IMR-90 (cell line): Measurements from ENCODE around the gene HVCN1. TPM values are rescaled to one million over a fixed set of nuclear protein-coding genes. Genes with fewer than 3 reads are reported as not detected.

Experiments used
- ATAC-seq: fragments of 200-7000 bp; cut with Tn5 transposase; 2 replicates; pipeline ENCODE4 v1.9.1; 2020; ENCODE audit warnings: low read depth, mild to moderate bottlenecking, moderate library complexity
- BruUV-seq: library from RNA; stranded (reverse); fragments of 400-500 nt; replicated peaks from 2 replicates; lab custom pipeline; 2021; lab: Mats Ljungman, UMichigan
- CTCF ChIA-PET: fragments of 300-600 bp; formaldehyde crosslinking; extraction: SDS; loops from one replicate; lab custom pipeline; 2021; ENCODE audit warnings: antibody characterized with exemption; lab: Yijun Ruan, JAX
- POLR2A ChIA-PET: fragments of 300-600 bp; sonication (Branson Sonifier 250); formaldehyde crosslinking; loops from one replicate; lab custom pipeline; 2022; ENCODE audit warnings: antibody characterized with exemption; ENCODE audit not compliant: unreplicated experiment; lab: Charles Lee
- DNase-seq: peaks from one replicate; pipeline ENCODE4 v3.0.0; 2013
- H2AFZ ChIP-seq: replicated peaks from 2 replicates; pipeline ENCODE3; 2013; ENCODE audit warnings: low read length, mild to moderate bottlenecking; ENCODE audit not compliant: poor library complexity
- H2AK5ac ChIP-seq: 2 replicates; pipeline ENCODE4 v1.6.1; 2013; ENCODE audit warnings: low read depth, low read length, inconsistent platforms
- H2AK9ac ChIP-seq: replicated peaks from 2 replicates; pipeline ENCODE3; 2013; ENCODE audit warnings: mild to moderate bottlenecking, low read depth, low read length, moderate library complexity; ENCODE audit not compliant: poor library complexity
- H2BK120ac ChIP-seq: 2 replicates; pipeline ENCODE4 v1.6.1; 2013; ENCODE audit warnings: low read depth, low read length, inconsistent platforms
- H2BK15ac ChIP-seq: 3 replicates; pipeline ENCODE4 v1.6.1; 2013; ENCODE audit warnings: low read depth, low read length, inconsistent platforms
- H2BK20ac ChIP-seq: 2 replicates; pipeline ENCODE4 v1.6.1; 2013; ENCODE audit warnings: low read depth, mild to moderate bottlenecking, inconsistent platforms, low read length, moderate library complexity
- H2BK5ac ChIP-seq: 2 replicates; pipeline ENCODE4 v1.6.1; 2013; ENCODE audit warnings: mild to moderate bottlenecking, low read depth, low read length, inconsistent platforms; ENCODE audit not compliant: poor library complexity, severe bottlenecking
- H3K14ac ChIP-seq: replicated peaks from 2 replicates; pipeline ENCODE4 v1.6.1; 2013; ENCODE audit warnings: low read depth, low read length, inconsistent platforms
- H3K18ac ChIP-seq: 2 replicates; pipeline ENCODE4 v1.6.1; 2013; ENCODE audit warnings: low read depth, low read length, control low read depth
- H3K23ac ChIP-seq: 2 replicates; pipeline ENCODE4 v1.6.1; 2013; ENCODE audit warnings: low read depth, low read length, inconsistent platforms
- H3K27ac ChIP-seq: 2 replicates; pipeline ENCODE4 v1.5.1; 2013; ENCODE audit warnings: mild to moderate bottlenecking, control low read depth, low read length; ENCODE audit not compliant: insufficient read depth
- H3K27me3 ChIP-seq: 2 replicates; pipeline ENCODE4 v1.6.1; 2013; ENCODE audit warnings: low read length; ENCODE audit not compliant: control insufficient read depth, insufficient read depth
- H3K36me3 ChIP-seq: 2 replicates; pipeline ENCODE4 v1.6.1; 2013; ENCODE audit warnings: low read length, mixed read lengths; ENCODE audit not compliant: control insufficient read depth, insufficient read depth
- H3K4ac ChIP-seq: 2 replicates; pipeline ENCODE4 v1.6.1; 2013; ENCODE audit warnings: low read depth, low read length, inconsistent platforms
- H3K4me1 ChIP-seq: 2 replicates; pipeline ENCODE4 v1.6.1; 2013; ENCODE audit warnings: low read length, mixed read lengths; ENCODE audit not compliant: control insufficient read depth, insufficient read depth
- H3K4me2 ChIP-seq: 2 replicates; pipeline ENCODE4 v1.6.1; 2013; ENCODE audit warnings: low read depth, mild to moderate bottlenecking, control low read depth, low read length, moderate library complexity
- H3K4me3 ChIP-seq: 2 replicates; pipeline ENCODE4 v1.5.1; 2013; ENCODE audit warnings: low read depth, mild to moderate bottlenecking, control low read depth, low read length, moderate library complexity; ENCODE audit not compliant: insufficient read depth
- H3K56ac ChIP-seq: 2 replicates; pipeline ENCODE4 v1.6.1; 2013; ENCODE audit warnings: low read length, inconsistent platforms; ENCODE audit not compliant: insufficient read depth; ENCODE audit errors: extremely low read depth
- H3K79me1 ChIP-seq, 2 experiments: 2 replicates each; pipeline ENCODE4 v1.6.1; 2013; ENCODE audit warnings: low read length in 2 of 2, inconsistent platforms in 1 of 2, low read depth in 1 of 2
- H3K9ac ChIP-seq: 2 replicates; pipeline ENCODE4 v1.6.1; 2013; ENCODE audit warnings: low read depth, low read length, control low read depth
- H3K9me1 ChIP-seq: 2 replicates; pipeline ENCODE4 v1.6.1; 2013; ENCODE audit warnings: low read length, inconsistent platforms; ENCODE audit not compliant: insufficient read depth
- H3K9me3 ChIP-seq: 2 replicates; pipeline ENCODE4 v1.6.1; 2013; ENCODE audit warnings: low read length; ENCODE audit not compliant: control insufficient read depth, insufficient read depth
- H4K20me1 ChIP-seq: 2 replicates; pipeline ENCODE4 v1.6.1; 2013; ENCODE audit warnings: low read length, inconsistent platforms; ENCODE audit not compliant: insufficient read depth
- H4K5ac ChIP-seq: 2 replicates; pipeline ENCODE4 v1.6.1; 2013; ENCODE audit warnings: mild to moderate bottlenecking, low read depth, low read length, control low read depth
- H4K8ac ChIP-seq, 2 experiments: 2 replicates each; pipeline ENCODE4 v1.6.1; 2013; ENCODE audit warnings: low read depth in 2 of 2, low read length in 2 of 2, control low read depth in 1 of 2, inconsistent platforms in 1 of 2
- H4K91ac ChIP-seq: 2 replicates; pipeline ENCODE4 v1.6.1; 2013; ENCODE audit warnings: low read depth, low read length, inconsistent platforms; ENCODE audit not compliant: insufficient read depth
- CEBPB ChIP-seq: IDR thresholded peaks from 2 replicates; pipeline ENCODE4 v1.6.1; 2012; ENCODE audit warnings: low read depth, low read length, improper control_type of control experiment
- CHD1 ChIP-seq: IDR thresholded peaks from 2 replicates; pipeline ENCODE4 v1.6.1; 2012; ENCODE audit warnings: low read depth, low read length, improper control_type of control experiment
- ELK1 ChIP-seq: fragments of 150-350 bp; IDR thresholded peaks from 2 replicates; pipeline ENCODE4 v1.6.1; 2016; ENCODE audit warnings: low read depth, mild to moderate bottlenecking, low read length, moderate library complexity, borderline replicate concordance
- FOS ChIP-seq: fragments of 150-350 bp; IDR thresholded peaks from 2 replicates; pipeline ENCODE4 v1.6.1; 2016; ENCODE audit warnings: low read depth, low read length
- MAFK ChIP-seq: IDR thresholded peaks from 2 replicates; pipeline ENCODE4 v1.6.1; 2012; ENCODE audit warnings: low read depth, low read length, improper control_type of control experiment
- MAZ ChIP-seq: IDR thresholded peaks from 2 replicates; pipeline ENCODE4 v1.6.1; 2012; ENCODE audit warnings: low read depth, mild to moderate bottlenecking, low read length, improper control_type of control experiment, moderate library complexity, borderline replicate concordance
- MXI1 ChIP-seq: IDR thresholded peaks from 2 replicates; pipeline ENCODE4 v1.6.1; 2012; ENCODE audit warnings: low read depth, mild to moderate bottlenecking, low read length, moderate library complexity, borderline replicate concordance
- NFE2L2 ChIP-seq: fragments of 150-350 bp; IDR thresholded peaks from 2 replicates; pipeline ENCODE4 v1.6.1; 2016; ENCODE audit warnings: low read depth, mild to moderate bottlenecking, low read length
- POLR2A ChIP-seq: IDR thresholded peaks from 2 replicates; pipeline ENCODE4 v1.6.1; 2012; ENCODE audit warnings: mild to moderate bottlenecking, low read depth, low read length
- RAD21 ChIP-seq: IDR thresholded peaks from 2 replicates; pipeline ENCODE4 v1.6.1; 2012; ENCODE audit warnings: low read length, improper control_type of control experiment
- RCOR1 ChIP-seq: IDR thresholded peaks from 2 replicates; pipeline ENCODE4 v1.6.1; 2012; ENCODE audit warnings: mild to moderate bottlenecking, low read length, improper control_type of control experiment; ENCODE audit not compliant: insufficient replicate concordance
- RFX5 ChIP-seq: IDR thresholded peaks from 2 replicates; pipeline ENCODE4 v1.8.0; 2012; ENCODE audit warnings: low read depth, mild to moderate bottlenecking, low read length, moderate library complexity
- SMC3 ChIP-seq: fragments of 150-350 bp; IDR thresholded peaks from 2 replicates; pipeline ENCODE4 v1.6.1; 2016; ENCODE audit warnings: low read depth, mild to moderate bottlenecking, antibody characterized with exemption, low read length, moderate library complexity
- WGBS, 2 experiments: methylation state at CpG; one replicate each; pipeline versions ENCODE4 v1.1.5 to v1.1.7; 2013; ENCODE audit warnings: missing lambda C conversion rate in 2 of 2; ENCODE audit not compliant: insufficient read length in 1 of 2; ENCODE audit errors: extremely low coverage in 2 of 2; 5-methylcytosine and 5-hydroxymethylcytosine counted together
- dilution Hi-C: fragments of 300-500 bp; cut with HindIII; formaldehyde crosslinking; loops from one replicate; pipeline ENCODE4 v1.14.3; 2018; ENCODE audit warnings: low sequenced_read_pairs; ENCODE audit not compliant: unreplicated experiment
- in situ Hi-C: fragments of 300-500 bp; cut with MboI; formaldehyde crosslinking; loops from 3 replicates; pipeline ENCODE4 v1.14.3; 2019; ENCODE audit warnings: low sequenced_read_pairs, inconsistent platforms, mixed read lengths
- intact Hi-C: fragments of 100-400 bp; cut with micrococcal nuclease; formaldehyde crosslinking; loops from 2 replicates; pipeline ENCODE4 v1.10.0; 2022
- polyA plus RNA-seq, 3 experiments: library from polyadenylated mRNA; depleted of rRNA; stranded (reverse); fragments of >200 nt; gene quantifications; 2 replicates each; pipeline ENCODE4 v1.2.3, GENCODE V29; 2012; ENCODE audit warnings: low replicate concordance in 1 of 3
- total RNA-seq: library from RNA; depleted of rRNA; stranded (reverse); fragments of >200 nt; gene quantifications from 2 replicates; pipeline ENCODE4 v1.2.3, GENCODE V29; 2012
- TF ChIP-seq, protein P1 (sequence below): conservative IDR thresholded peaks from 2 replicates; pipeline ENCODE4 v1.5.1; 2012; ENCODE audit warnings: mild to moderate bottlenecking, low read depth, low read length, improper control_type of control experiment
- TF ChIP-seq, protein P2 (sequence below): fragments of 150-350 bp; IDR thresholded peaks from 2 replicates; pipeline ENCODE4 v1.6.1; 2017; ENCODE audit warnings: mild to moderate bottlenecking, antibody characterized with exemption, low read length, low read depth

Gene HVCN1
- total and polyA plus RNA-seq, 2 of the 4 experiments (the other 2 are of a cell fraction): 1.9 to 2.0 TPM

GRCh38 chr12:110683888-110684287, 5.0 kb downstream of the HVCN1 start:
- TF ChIP-seq ELK1 (no peak), FOS (no peak), MAFK (no peak), SMC3 (no peak), RAD21 (no peak), POLR2A (no peak), NFE2L2 (no peak), CHD1 (no peak), RCOR1 (no peak), MXI1 (no peak), RFX5 (no peak), CEBPB (no peak), MAZ (no peak)
- TF ChIP-seq, protein P1, sequence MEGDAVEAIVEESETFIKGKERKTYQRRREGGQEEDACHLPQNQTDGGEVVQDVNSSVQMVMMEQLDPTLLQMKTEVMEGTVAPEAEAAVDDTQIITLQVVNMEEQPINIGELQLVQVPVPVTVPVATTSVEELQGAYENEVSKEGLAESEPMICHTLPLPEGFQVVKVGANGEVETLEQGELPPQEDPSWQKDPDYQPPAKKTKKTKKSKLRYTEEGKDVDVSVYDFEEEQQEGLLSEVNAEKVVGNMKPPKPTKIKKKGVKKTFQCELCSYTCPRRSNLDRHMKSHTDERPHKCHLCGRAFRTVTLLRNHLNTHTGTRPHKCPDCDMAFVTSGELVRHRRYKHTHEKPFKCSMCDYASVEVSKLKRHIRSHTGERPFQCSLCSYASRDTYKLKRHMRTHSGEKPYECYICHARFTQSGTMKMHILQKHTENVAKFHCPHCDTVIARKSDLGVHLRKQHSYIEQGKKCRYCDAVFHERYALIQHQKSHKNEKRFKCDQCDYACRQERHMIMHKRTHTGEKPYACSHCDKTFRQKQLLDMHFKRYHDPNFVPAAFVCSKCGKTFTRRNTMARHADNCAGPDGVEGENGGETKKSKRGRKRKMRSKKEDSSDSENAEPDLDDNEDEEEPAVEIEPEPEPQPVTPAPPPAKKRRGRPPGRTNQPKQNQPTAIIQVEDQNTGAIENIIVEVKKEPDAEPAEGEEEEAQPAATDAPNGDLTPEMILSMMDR: no peak
- TF ChIP-seq, protein P2, sequence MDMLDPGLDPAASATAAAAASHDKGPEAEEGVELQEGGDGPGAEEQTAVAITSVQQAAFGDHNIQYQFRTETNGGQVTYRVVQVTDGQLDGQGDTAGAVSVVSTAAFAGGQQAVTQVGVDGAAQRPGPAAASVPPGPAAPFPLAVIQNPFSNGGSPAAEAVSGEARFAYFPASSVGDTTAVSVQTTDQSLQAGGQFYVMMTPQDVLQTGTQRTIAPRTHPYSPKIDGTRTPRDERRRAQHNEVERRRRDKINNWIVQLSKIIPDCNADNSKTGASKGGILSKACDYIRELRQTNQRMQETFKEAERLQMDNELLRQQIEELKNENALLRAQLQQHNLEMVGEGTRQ: no peak
- no TSS peak for BruUV-seq
- POLR2A ChIA-PET: no interaction called here
- H3K56ac ChIP-seq: no peak overlapping the region
- DNase-seq (no peak), ATAC-seq (no peak)
- H3K27me3 ChIP-seq: peaks cover 30% of the 10 kb centered on the region
- dilution Hi-C loops: no loop called here
- no peak overlapping the region for H4K8ac ChIP-seq
- in situ Hi-C loops: no loop called here
- H3K18ac ChIP-seq: no peak overlapping the region
- H3K4ac ChIP-seq: no peak overlapping the region
- no peaks in the 10 kb centered on the region for H3K79me1 ChIP-seq
- peaks cover 3% of the 10 kb centered on the region; the same call in 1 of the 2 replicates for H3K4me1 ChIP-seq
- CTCF ChIA-PET: no interaction called here
- no peak overlapping the region for H2BK20ac ChIP-seq
- no peak overlapping the region for H4K91ac ChIP-seq
- no peak overlapping the region for H3K4me3 ChIP-seq
- H3K23ac ChIP-seq: no peak overlapping the region
- no peak overlapping the region for H2BK120ac ChIP-seq
- no peak overlapping the region for H3K27ac ChIP-seq
- H2AK5ac ChIP-seq: no peak overlapping the region
- no CpG with 5 or more reads among the region's 2 CpGs for WGBS, 2 experiments
- H3K14ac ChIP-seq: no peak overlapping the region
- no peak overlapping the region for H2AFZ ChIP-seq
- no peak overlapping the region for H2AK9ac ChIP-seq
- no peaks in the 10 kb centered on the region for H3K9me1 ChIP-seq
- intact Hi-C loops: no loop called here
- no peak overlapping the region for H2BK5ac ChIP-seq
- no peak overlapping the region for H2BK15ac ChIP-seq
- H3K9ac ChIP-seq: no peak overlapping the region
- no peaks in the 10 kb centered on the region for H3K36me3 ChIP-seq
- peaks cover 3% of the 10 kb centered on the region; the same call in 1 of the 2 replicates for H3K9me3 ChIP-seq
- no peak overlapping the region for H4K5ac ChIP-seq
- no peak overlapping the region for H3K4me2 ChIP-seq
- no peaks in the 10 kb centered on the region for H4K20me1 ChIP-seq
